ENCODE measurements around the gene CCR3. TPM values are rescaled to one million over a fixed set of nuclear protein-coding genes. Genes with fewer than 3 reads are reported as not detected.

CCR3 gene
- total RNA-seq, 3 donors from 2014 or later (not counting 1 experiment from before 2014, with no cell fraction given): 1.5 to 36.7 TPM; not detected in 1

DNA sequence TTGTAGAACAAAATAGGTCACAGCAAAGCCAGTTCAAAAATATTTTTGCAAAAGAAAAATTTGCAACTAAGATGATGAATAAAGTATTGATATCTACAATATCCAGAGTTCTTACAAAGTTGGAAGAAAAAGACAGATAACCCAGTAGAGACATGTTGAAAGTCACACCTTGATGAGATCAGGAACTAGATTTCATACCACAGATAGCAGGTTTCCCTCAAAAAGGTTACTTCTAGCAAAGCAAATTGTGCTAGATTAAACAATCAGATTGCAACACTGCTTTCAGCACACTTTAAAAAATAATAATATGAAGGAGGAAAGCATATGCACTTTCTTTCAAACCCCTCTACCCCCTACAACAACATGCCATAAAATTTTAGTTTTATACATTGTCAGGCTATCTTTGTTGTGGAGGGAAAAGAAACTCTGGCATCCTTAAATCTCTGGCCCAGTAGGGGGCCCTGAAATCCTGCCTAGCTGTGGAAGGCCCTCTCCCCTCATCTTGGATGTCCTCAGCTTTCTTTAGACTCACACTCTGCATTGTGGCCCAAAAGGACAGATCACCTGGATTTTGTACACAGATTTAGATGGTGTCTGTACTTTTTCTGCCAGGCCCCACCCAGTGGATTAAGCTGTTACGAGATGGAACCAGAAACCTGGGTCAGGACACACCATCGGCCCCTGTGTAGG is 50.9 kb downstream of the CCR3 start:
- DNase-seq (peak in 1 of 2 donors; percentile 34), ATAC-seq (no peak)
- TF ChIP-seq, protein P1, sequence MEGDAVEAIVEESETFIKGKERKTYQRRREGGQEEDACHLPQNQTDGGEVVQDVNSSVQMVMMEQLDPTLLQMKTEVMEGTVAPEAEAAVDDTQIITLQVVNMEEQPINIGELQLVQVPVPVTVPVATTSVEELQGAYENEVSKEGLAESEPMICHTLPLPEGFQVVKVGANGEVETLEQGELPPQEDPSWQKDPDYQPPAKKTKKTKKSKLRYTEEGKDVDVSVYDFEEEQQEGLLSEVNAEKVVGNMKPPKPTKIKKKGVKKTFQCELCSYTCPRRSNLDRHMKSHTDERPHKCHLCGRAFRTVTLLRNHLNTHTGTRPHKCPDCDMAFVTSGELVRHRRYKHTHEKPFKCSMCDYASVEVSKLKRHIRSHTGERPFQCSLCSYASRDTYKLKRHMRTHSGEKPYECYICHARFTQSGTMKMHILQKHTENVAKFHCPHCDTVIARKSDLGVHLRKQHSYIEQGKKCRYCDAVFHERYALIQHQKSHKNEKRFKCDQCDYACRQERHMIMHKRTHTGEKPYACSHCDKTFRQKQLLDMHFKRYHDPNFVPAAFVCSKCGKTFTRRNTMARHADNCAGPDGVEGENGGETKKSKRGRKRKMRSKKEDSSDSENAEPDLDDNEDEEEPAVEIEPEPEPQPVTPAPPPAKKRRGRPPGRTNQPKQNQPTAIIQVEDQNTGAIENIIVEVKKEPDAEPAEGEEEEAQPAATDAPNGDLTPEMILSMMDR (IDR thresholded peaks at IDR 0.05): no peak
- 84% methylated on average over 2 of the region's 2 CpGs for WGBS (ENCODE audit: insufficient coverage)
- no peak overlapping the region for H3K4me3 Mint-ChIP-seq
- Histone ChIP-seq H3K36me3 (ENCODE audit: control insufficient read depth, insufficient read depth, low read length) (no peaks in the 10 kb centered on the region), H3K4me3 (ENCODE audit: low read length) (no peak overlapping the region), H3K27me3 (ENCODE audit: control insufficient read depth, insufficient read depth, low read length) (no peaks in the 10 kb centered on the region), H3K27ac (ENCODE audit: low read length) (peak overlapping the region; percentile 36), H3K9me3 (ENCODE audit: control insufficient read depth, insufficient read depth, low read length) (no peaks in the 10 kb centered on the region), H3K4me1 (ENCODE audit: control insufficient read depth, insufficient read depth, low read length) (peaks cover 33% of the 10 kb centered on the region)
- peak overlapping the region in 1 of 2 donors; percentile 6 for H3K27ac Mint-ChIP-seq
- H3K36me3 Mint-ChIP-seq: no peaks in the 10 kb centered on the region
- no peaks in the 10 kb centered on the region for H3K9me3 Mint-ChIP-seq
- intact Hi-C loops (cut with micrococcal nuclease): no loop called here
- H3K4me1 Mint-ChIP-seq: peaks cover 29 to 41% of the 10 kb centered on the region in 2 donors
- H3K27me3 Mint-ChIP-seq (ENCODE audit: low read depth in 2 of 2): no peaks in the 10 kb centered on the region

DNA sequence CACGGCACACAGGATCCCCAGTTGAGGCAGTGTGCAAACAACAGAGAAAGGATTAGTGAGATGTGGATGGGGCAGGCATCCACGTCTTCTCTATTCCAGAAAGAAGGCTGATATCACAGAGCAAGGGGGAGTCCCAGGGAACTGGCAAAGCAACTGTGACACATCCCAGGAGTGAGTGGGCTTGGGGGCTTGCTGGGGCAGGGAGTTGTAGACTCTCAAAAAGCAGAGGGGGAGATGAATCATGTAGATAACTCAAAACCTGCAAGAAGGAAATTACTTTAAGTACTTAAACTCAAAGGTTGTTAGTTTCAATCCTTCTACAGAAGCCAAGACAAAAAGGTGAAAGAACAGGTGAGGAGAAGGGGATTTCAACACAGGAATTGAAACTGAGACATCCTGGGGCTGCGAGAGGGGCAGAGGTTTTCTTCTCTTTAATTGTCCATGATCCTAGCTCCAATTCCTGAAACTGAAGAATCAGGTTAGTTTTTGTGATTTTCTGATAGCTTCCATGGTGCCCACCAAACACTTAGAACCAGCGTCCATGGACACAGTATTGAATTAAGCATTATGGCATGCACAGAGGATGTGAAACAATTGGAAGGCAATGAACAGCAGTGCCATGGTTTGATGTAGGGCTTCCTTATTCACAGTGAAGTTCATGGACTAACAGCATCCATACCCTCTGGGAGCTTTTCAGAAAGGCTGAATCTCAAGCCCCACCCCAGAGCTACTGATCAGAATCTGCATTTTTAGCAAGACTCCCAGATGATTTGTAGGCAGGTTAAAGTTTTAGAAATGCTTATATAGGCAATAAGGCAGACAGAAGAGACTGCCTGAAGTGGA is 52.0 kb downstream of the CCR3 start:
- Histone ChIP-seq H3K36me3 (ENCODE audit: control insufficient read depth, insufficient read depth, low read length) (no peaks in the 10 kb centered on the region), H3K27me3 (ENCODE audit: control insufficient read depth, insufficient read depth, low read length) (no peaks in the 10 kb centered on the region), H3K4me3 (ENCODE audit: low read length) (no peak overlapping the region), H3K4me1 (ENCODE audit: control insufficient read depth, insufficient read depth, low read length) (peaks cover 43% of the 10 kb centered on the region), H3K27ac (ENCODE audit: low read length) (peak overlapping the region; percentile 36), H3K9me3 (ENCODE audit: control insufficient read depth, insufficient read depth, low read length) (no peaks in the 10 kb centered on the region)
- H3K27ac Mint-ChIP-seq: peak overlapping the region in 1 of 2 donors; percentile 6
- 71% methylated on average over 4 of the region's 4 CpGs for WGBS (ENCODE audit: insufficient coverage)
- ATAC-seq (no peak), DNase-seq (no peak)
- no peaks in the 10 kb centered on the region for H3K27me3 Mint-ChIP-seq (ENCODE audit: low read depth in 2 of 2)
- TF ChIP-seq, protein P1 (IDR thresholded peaks at IDR 0.05): no peak
- H3K36me3 Mint-ChIP-seq: no peaks in the 10 kb centered on the region
- intact Hi-C loops (cut with micrococcal nuclease): no loop called here
- H3K4me3 Mint-ChIP-seq: no peak overlapping the region
- H3K9me3 Mint-ChIP-seq: no peaks in the 10 kb centered on the region
- peaks cover 35 to 50% of the 10 kb centered on the region in 2 donors for H3K4me1 Mint-ChIP-seq

DNA sequence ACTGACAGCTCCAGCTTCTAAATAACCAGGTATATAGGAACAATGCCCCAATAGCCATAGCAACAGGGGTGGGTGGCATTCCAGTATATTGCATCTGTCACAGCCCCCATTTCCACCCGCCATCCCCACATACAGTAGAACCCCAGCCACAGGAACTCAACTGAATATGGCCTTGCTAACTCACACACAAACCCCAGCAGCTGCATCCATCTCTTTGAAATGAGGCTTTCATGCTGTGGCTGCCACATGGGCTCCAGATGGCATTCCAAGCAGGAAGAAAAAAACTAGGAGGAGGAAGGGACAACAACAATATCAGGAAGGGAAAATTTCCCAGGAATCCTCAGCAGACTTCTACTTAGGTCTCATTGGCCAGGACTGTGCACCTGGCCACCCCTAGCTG is 54.6 kb downstream of the CCR3 start:
- Mint-ChIP-seq H3K36me3 (no peaks in the 10 kb centered on the region), H3K27me3 (ENCODE audit: low read depth in 2 of 2) (no peaks in the 10 kb centered on the region), H3K27ac (no peak overlapping the region), H3K4me1 (peaks cover 61 to 68% of the 10 kb centered on the region in 2 donors), H3K4me3 (no peak overlapping the region), H3K9me3 (no peaks in the 10 kb centered on the region)
- Histone ChIP-seq H3K9me3 (ENCODE audit: control insufficient read depth, insufficient read depth, low read length) (no peaks in the 10 kb centered on the region), H3K36me3 (ENCODE audit: control insufficient read depth, insufficient read depth, low read length) (no peaks in the 10 kb centered on the region), H3K27me3 (ENCODE audit: control insufficient read depth, insufficient read depth, low read length) (no peaks in the 10 kb centered on the region), H3K4me3 (ENCODE audit: low read length) (no peak overlapping the region), H3K27ac (ENCODE audit: low read length) (no peak overlapping the region), H3K4me1 (ENCODE audit: control insufficient read depth, insufficient read depth, low read length) (peaks cover 63% of the 10 kb centered on the region)
- DNase-seq: no peak
- TF ChIP-seq, protein P1 (IDR thresholded peaks at IDR 0.05): no peak
- 100% methylated on average over 1 of the region's 1 CpG for WGBS (ENCODE audit: insufficient coverage)
- ATAC-seq: no peak
- intact Hi-C loops (cut with micrococcal nuclease): no loop called here
